Thoracic aorta (tissue), 2 donors: Measurements from ENCODE around the gene SLC8A1. TPM values are rescaled to one million over a fixed set of nuclear protein-coding genes. Genes with fewer than 3 reads are reported as not detected.

ENCODE experiments used
- ATAC-seq: fragments of 150-250 bp; one replicate; pipeline ENCODE4 v1.8.0; 2017; ENCODE audit warnings: low read depth; ENCODE audit not compliant: insufficient number of reproducible peaks, low FRiP score
- DNase-seq: peaks from one replicate; pipeline ENCODE4 v3.0.0-alpha.2; 2020; ENCODE audit warnings: low spot score
- H3K27ac ChIP-seq, 2 donors: fragments of 200-600 bp; sonication (generic); 1 replicate in 1 of 2; 2 replicates in 1 of 2; pipeline ENCODE4 v1.5.1; 2016; ENCODE audit warnings: mild to moderate bottlenecking in 2 of 2, moderate library complexity in 2 of 2
- H3K27me3 ChIP-seq: fragments of 200-600 bp; sonication (generic); replicated peaks from 2 replicates; pipeline ENCODE4 v1.6.0; 2016; ENCODE audit warnings: mild to moderate bottlenecking; ENCODE audit not compliant: insufficient read depth
- H3K36me3 ChIP-seq: fragments of 200-600 bp; sonication (generic); one replicate; pipeline ENCODE4 v1.5.1; 2016
- H3K4me1 ChIP-seq, 2 donors: fragments of 200-600 bp; sonication (generic); 1 replicate in 1 of 2; 2 replicates in 1 of 2; pipeline versions ENCODE4 v1.5.1 to v1.6.0; 2016; ENCODE audit warnings: low read depth in 2 of 2, mild to moderate bottlenecking in 1 of 2; ENCODE audit not compliant: control insufficient read depth in 1 of 2
- H3K4me3 ChIP-seq: fragments of 200-600 bp; sonication (generic); 2 replicates; pipeline ENCODE4 v1.5.1; 2016; ENCODE audit warnings: mild to moderate bottlenecking
- H3K9me3 ChIP-seq: fragments of 200-600 bp; sonication (generic); 2 replicates; pipeline ENCODE4 v1.5.1; 2016
- CTCF ChIP-seq: fragments of 200-600 bp; sonication (generic); IDR thresholded peaks from one replicate; pipeline ENCODE4 v1.5.1; 2019; ENCODE audit warnings: antibody characterized with exemption
- total RNA-seq, 2 donors: library from RNA; depleted of rRNA; stranded (reverse); fragments of >200 nt; gene quantifications; one replicate each; pipeline versions ENCODE4 v1.1.0 to v1.2.3, GENCODE V29; 2016

The SLC8A1 gene
- total RNA-seq, 2 donors from 2014 or later: 13.7 to 31.2 TPM

GRCh38 chr2:40353231-40353630 is 98.7 kb downstream of the SLC8A1 start:
- ATAC-seq (peak; percentile 61), DNase-seq (no peak)
- no peaks in the 10 kb centered on the region for H3K27me3 ChIP-seq

GRCh38 chr2:40352703-40353099 is 99.2 kb downstream of the SLC8A1 start:
- no peak for ATAC-seq
- DNase-seq: no peak
- peaks cover 7 to 24% of the 10 kb centered on the region in 2 donors for H3K4me1 ChIP-seq

More at GRCh38 chr2:40353231-40353630, 98.7 kb downstream of the SLC8A1 start:
- Histone ChIP-seq H3K4me1 (peaks cover 7 to 24% of the 10 kb centered on the region in 2 donors), H3K36me3 (no peaks in the 10 kb centered on the region), H3K27ac (peak overlapping the region; percentile 60 to 65), H3K4me3 (no peak overlapping the region), H3K9me3 (no peaks in the 10 kb centered on the region)
- no peak for TF ChIP-seq CTCF

GRCh38 chr2:40352041-40352702 is 99.7 kb downstream of the SLC8A1 start:
- Histone ChIP-seq H3K27me3 (no peaks in the 10 kb centered on the region), H3K36me3 (no peaks in the 10 kb centered on the region), H3K9me3 (no peaks in the 10 kb centered on the region), H3K4me3 (no peak overlapping the region), H3K4me1 (peaks cover 8 to 27% of the 10 kb centered on the region in 2 donors), H3K27ac (peak overlapping the region; percentile 60 to 65)
- no peak for TF ChIP-seq CTCF
- DNase-seq: no peak
- peak; percentile 54 for ATAC-seq

More at GRCh38 chr2:40352703-40353099, 99.2 kb downstream of the SLC8A1 start:
- Histone ChIP-seq H3K4me3 (no peak overlapping the region), H3K27ac (peak overlapping the region; percentile 60 to 65), H3K9me3 (no peaks in the 10 kb centered on the region), H3K36me3 (no peaks in the 10 kb centered on the region), H3K27me3 (no peaks in the 10 kb centered on the region)
- TF ChIP-seq CTCF: no peak

GRCh38 chr2:40348665-40349064 is 103.2 kb downstream of the SLC8A1 start:
- Histone ChIP-seq H3K4me1 (peaks cover 23 to 58% of the 10 kb centered on the region in 2 donors), H3K4me3 (no peak overlapping the region), H3K27me3 (no peaks in the 10 kb centered on the region), H3K9me3 (no peaks in the 10 kb centered on the region), H3K36me3 (no peaks in the 10 kb centered on the region), H3K27ac (no peak overlapping the region)
- ATAC-seq: no peak
- no peak for DNase-seq
- no peak for TF ChIP-seq CTCF

GRCh38 chr2:40348038-40348437 is 103.9 kb downstream of the SLC8A1 start:
- H3K9me3 ChIP-seq: no peaks in the 10 kb centered on the region
- no peak overlapping the region for H3K4me3 ChIP-seq
- H3K4me1 ChIP-seq: peaks cover 23 to 52% of the 10 kb centered on the region in 2 donors
- H3K36me3 ChIP-seq: no peaks in the 10 kb centered on the region
- TF ChIP-seq CTCF: no peak
- H3K27me3 ChIP-seq: no peaks in the 10 kb centered on the region
- DNase-seq: no peak
- ATAC-seq: no peak
- H3K27ac ChIP-seq: no peak overlapping the region
